Skeletal muscle tissue (tissue), 4 donors: ENCODE measurements around the gene BMPER. TPM values are rescaled to one million over a fixed set of nuclear protein-coding genes. Genes with fewer than 3 reads are reported as not detected.

Experiments
- H3K27ac ChIP-seq: one replicate; pipeline ENCODE4 v1.7.0; 2013; ENCODE audit warnings: mild to moderate bottlenecking, low read depth, low read length, inconsistent platforms
- H3K27me3 ChIP-seq, 3 donors: one replicate each; pipeline ENCODE4 v1.7.0; 2013; ENCODE audit warnings: low read length in 3 of 3; ENCODE audit not compliant: control insufficient read depth in 3 of 3, insufficient read depth in 3 of 3
- H3K36me3 ChIP-seq, 3 donors: one replicate each; pipeline ENCODE4 v1.7.0; 2013; ENCODE audit warnings: low read length in 3 of 3; ENCODE audit not compliant: control insufficient read depth in 3 of 3, insufficient read depth in 3 of 3
- H3K4me1 ChIP-seq, 3 donors: one replicate each; pipeline ENCODE4 v1.7.0; 2013; ENCODE audit warnings: low read length in 3 of 3, mild to moderate bottlenecking in 3 of 3; ENCODE audit not compliant: control insufficient read depth in 3 of 3, insufficient read depth in 3 of 3
- H3K4me3 ChIP-seq, 3 donors: one replicate each; pipeline ENCODE4 v1.7.0; 2013; ENCODE audit warnings: low read length in 3 of 3
- H3K9ac ChIP-seq, 3 donors: one replicate each; pipeline ENCODE4 v1.7.0; 2013; ENCODE audit warnings: low read length in 3 of 3, mild to moderate bottlenecking in 3 of 3, moderate library complexity in 2 of 3, low read depth in 1 of 3
- H3K9me3 ChIP-seq, 3 donors: one replicate each; pipeline ENCODE4 v1.7.0; 2013; ENCODE audit warnings: low read length in 3 of 3; ENCODE audit not compliant: control insufficient read depth in 3 of 3
- total RNA-seq: library from RNA; depleted of rRNA; stranded (reverse); fragments of >200 nt; gene quantifications from one replicate; pipeline ENCODE4 v1.2.3, GENCODE V29; 2014
- donor health status: Osteomylitis.

Gene BMPER
- total RNA-seq, 1 donor from 2014 or later = 9.4 TPM

DNA sequence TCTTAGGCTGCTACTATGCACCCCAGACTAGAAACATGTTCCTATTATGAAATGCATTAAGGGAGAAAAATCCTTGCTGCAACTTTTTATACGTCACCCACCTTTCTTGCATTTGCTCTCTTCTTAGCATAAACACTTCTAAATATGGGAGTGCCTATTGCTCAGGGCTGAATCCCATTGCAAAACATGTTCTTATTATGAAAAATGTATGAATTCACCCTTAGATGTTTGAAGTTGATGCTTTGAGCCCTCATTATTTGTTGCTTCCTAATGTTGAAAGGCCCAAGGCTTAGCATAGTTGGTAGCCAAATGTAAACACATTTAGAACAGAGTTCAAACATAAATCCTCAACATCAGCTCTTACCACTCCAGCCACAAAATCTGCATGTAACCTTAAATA, 52.8 kb downstream of the BMPER start:
- Histone ChIP-seq H3K36me3 (no peaks in the 10 kb centered on the region), H3K27ac (no peak overlapping the region), H3K9me3 (no peaks in the 10 kb centered on the region), H3K27me3 (no peaks in the 10 kb centered on the region), H3K4me3 (no peak overlapping the region), H3K4me1 (no peaks in the 10 kb centered on the region), H3K9ac (no peak overlapping the region)

DNA sequence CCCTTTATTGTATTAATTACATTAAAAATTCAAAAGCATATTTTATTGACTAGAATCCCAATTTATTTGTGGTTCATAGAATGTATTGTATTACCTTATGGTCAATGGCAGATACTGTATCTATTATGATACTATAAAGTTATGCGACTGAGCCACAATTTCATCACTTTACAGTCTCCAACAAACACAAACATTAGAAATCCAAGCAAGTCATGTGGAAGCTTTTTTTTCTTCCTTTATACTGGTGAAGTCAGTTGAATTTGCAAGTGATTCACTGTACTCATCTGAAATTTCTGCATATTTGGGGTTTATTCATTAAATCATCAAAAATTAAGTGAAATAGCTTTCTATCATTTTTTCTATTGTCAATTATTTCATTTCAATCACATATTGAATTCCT, 54.3 kb downstream of the BMPER start:
- Histone ChIP-seq H3K9ac (no peak overlapping the region), H3K27ac (no peak overlapping the region), H3K9me3 (no peaks in the 10 kb centered on the region), H3K36me3 (no peaks in the 10 kb centered on the region), H3K4me3 (no peak overlapping the region), H3K4me1 (peaks cover 0 to 3% (median 0%) of the 10 kb centered on the region in 3 donors), H3K27me3 (no peaks in the 10 kb centered on the region)

DNA sequence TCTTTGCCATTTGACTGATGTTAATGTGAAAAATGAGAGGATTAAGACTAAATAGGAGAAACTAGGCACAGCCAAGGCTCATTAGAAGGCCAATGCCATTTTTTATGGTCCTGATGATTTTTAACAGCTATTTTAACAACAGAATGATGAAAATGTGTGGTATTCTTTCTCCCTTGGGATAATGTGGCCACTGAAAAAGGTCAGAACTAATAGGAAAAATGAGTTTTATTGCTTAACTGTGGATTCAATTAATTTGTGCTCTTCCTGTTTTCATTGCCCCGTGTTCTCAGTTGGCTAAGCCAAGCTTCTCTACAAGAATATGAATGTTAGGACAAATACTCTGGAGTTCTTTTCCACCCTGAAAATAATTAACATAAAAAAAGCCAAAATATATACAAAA, 56.6 kb downstream of the BMPER start:
- no peaks in the 10 kb centered on the region for H3K36me3 ChIP-seq
- H3K9ac ChIP-seq = no peak overlapping the region
- peaks cover 0 to 3% (median 2%) of the 10 kb centered on the region in 3 donors for H3K4me1 ChIP-seq
- H3K27ac ChIP-seq = no peak overlapping the region
- H3K9me3 ChIP-seq = no peaks in the 10 kb centered on the region
- H3K4me3 ChIP-seq = no peak overlapping the region
- H3K27me3 ChIP-seq = no peaks in the 10 kb centered on the region

DNA sequence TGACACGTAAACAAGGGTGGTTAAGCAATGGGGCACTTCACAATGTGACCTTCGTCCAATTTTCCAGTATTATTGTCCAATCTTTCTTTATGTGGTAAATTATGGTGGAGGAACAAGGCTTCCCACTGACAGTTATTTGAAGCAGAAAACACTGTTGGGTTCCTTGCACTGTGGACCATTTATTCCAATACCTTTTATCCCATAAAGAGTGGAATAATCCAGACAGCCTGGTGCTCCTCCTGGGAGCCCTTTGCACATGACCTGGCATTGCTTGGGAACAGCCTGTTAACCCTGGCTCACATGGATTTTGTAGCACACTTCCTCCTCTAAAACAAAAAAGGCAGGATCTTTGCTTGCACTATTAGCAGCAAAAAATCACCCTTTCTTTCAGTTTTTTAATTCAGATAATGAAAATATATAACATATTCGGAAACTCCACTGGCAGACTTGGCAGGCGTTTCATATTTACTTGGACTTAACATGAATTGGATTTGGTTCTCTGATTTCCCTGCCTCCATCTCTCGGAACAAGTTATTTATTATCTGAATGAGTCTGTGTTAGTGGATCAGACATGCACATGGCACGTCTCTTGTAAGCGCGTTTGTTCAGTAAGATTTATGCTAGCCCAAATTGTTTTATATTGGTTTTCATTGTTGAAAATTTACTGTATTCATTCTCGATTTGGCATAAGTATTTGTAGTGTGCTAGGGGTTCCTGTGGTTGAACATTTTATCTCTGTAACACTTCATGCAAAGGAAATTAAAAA, 59.3 kb downstream of the BMPER start:
- no peaks in the 10 kb centered on the region for H3K27me3 ChIP-seq
- H3K27ac ChIP-seq = no peak overlapping the region
- H3K4me3 ChIP-seq = no peak overlapping the region
- H3K9ac ChIP-seq = no peak overlapping the region
- no peaks in the 10 kb centered on the region for H3K36me3 ChIP-seq
- H3K9me3 ChIP-seq = no peaks in the 10 kb centered on the region
- peaks cover 0 to 3% (median 2%) of the 10 kb centered on the region in 3 donors for H3K4me1 ChIP-seq

DNA sequence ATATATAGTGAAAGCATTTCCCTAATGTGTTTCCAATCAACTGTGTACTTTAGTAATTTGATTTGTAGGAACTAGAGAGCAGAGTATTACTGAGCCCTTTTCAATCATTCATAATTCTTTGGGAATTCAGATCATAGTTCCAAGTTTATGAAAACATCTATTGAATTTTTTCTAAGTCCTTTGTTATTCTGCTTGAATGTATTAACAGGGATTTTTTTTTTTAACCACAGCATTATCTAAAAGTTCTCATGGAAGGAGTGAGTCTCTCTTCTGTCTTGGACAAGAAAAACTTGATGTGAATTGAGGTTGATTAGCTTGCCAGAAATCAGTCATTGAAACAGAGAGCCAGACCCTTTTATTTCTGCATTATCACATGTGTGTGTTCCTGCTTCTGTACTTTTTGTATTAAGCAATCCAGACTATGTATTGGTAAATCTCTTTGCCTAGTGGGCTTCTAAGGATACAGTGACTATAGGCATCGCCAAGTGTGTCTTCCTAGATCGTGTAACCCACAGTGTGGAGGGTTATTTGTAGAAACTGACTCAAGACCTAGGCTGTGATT, 59.9 kb downstream of the BMPER start:
- H3K9ac ChIP-seq = no peak overlapping the region
- no peak overlapping the region for H3K27ac ChIP-seq
- no peaks in the 10 kb centered on the region for H3K36me3 ChIP-seq
- H3K4me1 ChIP-seq = peaks cover 0 to 3% (median 2%) of the 10 kb centered on the region in 3 donors
- H3K4me3 ChIP-seq = no peak overlapping the region
- H3K27me3 ChIP-seq = no peaks in the 10 kb centered on the region
- H3K9me3 ChIP-seq = no peaks in the 10 kb centered on the region

DNA sequence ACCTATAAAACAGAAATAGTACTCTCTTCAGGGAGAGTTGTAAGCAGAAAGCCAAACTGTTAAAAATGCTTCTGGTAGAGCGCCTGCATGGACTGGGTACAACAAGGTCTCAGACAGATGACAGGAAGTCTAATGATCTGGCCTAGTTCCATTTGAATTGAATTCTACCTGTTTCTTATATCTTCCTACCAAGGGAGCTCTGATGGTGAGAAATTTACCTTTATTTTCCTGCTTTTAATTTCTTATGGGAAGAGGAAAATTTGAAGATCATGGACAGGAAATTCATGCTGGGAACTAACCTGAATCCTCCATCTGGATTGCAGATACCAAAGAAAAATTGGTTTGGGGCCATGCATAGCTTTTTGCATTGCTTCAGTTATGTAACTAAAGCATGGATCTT, 63.3 kb downstream of the BMPER start:
- Histone ChIP-seq H3K9ac (no peak overlapping the region), H3K4me3 (no peak overlapping the region), H3K27ac (no peak overlapping the region), H3K27me3 (no peaks in the 10 kb centered on the region), H3K36me3 (peaks cover 0 to 3% (median 0%) of the 10 kb centered on the region in 3 donors), H3K4me1 (peaks cover 0 to 3% (median 2%) of the 10 kb centered on the region in 3 donors), H3K9me3 (no peaks in the 10 kb centered on the region)

DNA sequence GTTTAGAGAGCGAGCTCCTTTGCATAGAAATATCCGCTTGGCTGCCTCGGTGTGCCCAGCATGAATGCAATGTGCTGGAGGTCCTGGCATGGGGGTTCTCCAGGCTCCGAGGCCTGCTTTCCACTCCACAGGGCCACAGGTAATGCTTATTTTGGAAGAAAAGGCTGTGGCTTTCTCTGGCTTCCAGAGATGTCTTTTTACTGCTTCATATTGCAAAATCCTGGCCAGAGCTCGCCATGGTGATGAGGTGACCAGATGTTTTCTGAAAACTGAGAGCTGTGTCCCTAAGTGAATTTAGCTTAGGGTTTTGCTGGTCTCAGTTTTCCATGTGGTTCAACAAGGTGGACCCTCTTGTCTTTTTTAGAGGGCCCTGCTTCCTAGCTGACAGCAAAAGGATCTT, 65.2 kb downstream of the BMPER start:
- no peak overlapping the region for H3K27ac ChIP-seq
- H3K9me3 ChIP-seq = no peaks in the 10 kb centered on the region
- H3K4me1 ChIP-seq = peaks cover 0 to under 1% (median 0%) of the 10 kb centered on the region in 3 donors
- H3K27me3 ChIP-seq = no peaks in the 10 kb centered on the region
- no peak overlapping the region for H3K9ac ChIP-seq
- H3K36me3 ChIP-seq = peaks cover 0 to 3% (median 0%) of the 10 kb centered on the region in 3 donors
- H3K4me3 ChIP-seq = no peak overlapping the region

DNA sequence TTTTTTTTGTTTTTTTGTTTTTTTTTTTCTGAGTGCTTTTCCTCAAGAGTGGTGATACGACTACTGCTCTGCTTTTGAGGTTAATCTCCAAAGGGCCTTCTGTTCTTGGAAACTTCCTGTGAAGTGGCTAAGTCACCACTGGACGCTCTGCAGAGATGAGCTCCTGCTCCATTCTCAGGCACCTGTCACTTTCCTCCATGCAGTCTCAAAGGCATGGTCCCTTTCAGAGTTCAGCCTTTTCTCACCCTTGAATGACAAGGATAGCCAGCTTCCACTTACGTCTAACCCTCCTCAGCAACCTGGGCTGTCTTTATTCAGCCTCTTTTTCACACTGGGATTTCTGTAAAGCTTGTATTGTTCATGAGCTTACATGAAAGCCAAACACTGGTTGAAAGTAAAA, 65.8 kb downstream of the BMPER start:
- no peaks in the 10 kb centered on the region for H3K9me3 ChIP-seq
- no peak overlapping the region for H3K9ac ChIP-seq
- H3K4me3 ChIP-seq = no peak overlapping the region
- H3K4me1 ChIP-seq = no peaks in the 10 kb centered on the region
- H3K36me3 ChIP-seq = peaks cover 0 to 3% (median 0%) of the 10 kb centered on the region in 3 donors
- no peak overlapping the region for H3K27ac ChIP-seq
- no peaks in the 10 kb centered on the region for H3K27me3 ChIP-seq

DNA sequence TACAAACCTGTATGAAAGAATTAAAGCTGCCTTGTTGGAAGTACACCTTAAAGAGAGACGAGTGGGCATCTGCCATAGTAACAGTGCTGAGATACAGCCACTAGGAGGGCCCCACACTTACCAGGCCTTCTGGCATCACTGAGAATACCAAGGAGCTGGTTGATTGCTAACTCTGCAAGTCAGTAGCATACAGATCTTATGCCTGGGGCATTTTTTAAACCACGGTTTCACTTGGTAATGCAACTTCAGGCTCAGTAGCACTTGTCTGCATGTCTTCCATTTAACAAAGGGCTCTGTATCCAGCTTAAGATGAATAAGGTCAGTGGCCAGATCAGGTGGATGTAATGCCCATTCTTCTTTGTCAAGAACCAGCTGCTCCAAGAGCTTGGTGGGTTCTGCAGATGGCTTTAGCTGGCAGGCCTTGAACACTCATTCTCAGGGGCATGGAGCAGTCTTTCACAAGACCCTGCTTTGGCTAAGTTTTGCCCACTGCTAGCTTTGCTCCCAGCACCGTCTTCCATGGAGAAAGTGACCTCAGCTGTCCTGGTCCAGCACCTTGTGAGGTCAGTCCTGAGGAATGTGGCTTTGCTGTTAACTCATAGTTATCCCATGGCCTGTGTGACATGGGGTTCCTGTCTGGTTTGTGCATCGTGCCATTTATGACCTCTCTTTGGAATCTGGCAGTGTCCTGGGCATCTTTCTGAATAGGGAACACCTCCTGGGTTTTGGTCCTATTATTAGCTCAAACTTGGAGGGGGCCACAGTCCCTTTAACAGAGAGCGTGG, 68.1 kb downstream of the BMPER start:
- Histone ChIP-seq H3K4me3 (no peak overlapping the region), H3K9ac (no peak overlapping the region), H3K27me3 (no peaks in the 10 kb centered on the region)

DNA sequence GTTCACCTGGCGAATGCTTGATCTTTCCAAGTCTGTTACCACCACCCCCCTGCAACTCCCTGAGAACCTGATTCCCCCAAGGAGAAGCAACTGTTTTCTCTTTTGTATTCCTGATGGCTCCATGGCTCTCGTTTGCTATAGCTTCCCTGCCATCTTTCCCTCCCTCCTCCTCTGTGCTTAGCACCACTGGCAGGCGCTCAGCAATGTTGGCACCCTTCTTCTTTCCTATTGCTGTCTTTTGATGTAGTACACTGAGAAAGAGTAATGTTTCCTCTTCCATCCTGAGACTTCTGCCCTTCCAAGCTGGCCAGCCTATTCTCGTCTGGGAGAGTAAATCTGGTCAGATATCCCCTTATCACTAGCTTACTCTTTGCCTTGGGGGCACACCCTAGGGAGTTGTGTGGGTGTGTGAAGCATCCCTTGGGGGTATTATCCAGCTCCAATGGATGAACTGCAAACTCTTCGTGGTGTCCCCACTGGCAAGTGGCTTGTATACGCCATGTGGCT, 74.0 kb downstream of the BMPER start:
- Histone ChIP-seq H3K36me3 (peaks cover 0 to 2% (median 0%) of the 10 kb centered on the region in 3 donors), H3K4me1 (no peaks in the 10 kb centered on the region), H3K27me3 (no peaks in the 10 kb centered on the region), H3K9ac (no peak overlapping the region), H3K4me3 (no peak overlapping the region), H3K27ac (no peak overlapping the region), H3K9me3 (no peaks in the 10 kb centered on the region)

More for the DNA sequence above, 68.1 kb downstream of the BMPER start:
- no peaks in the 10 kb centered on the region for H3K9me3 ChIP-seq
- H3K4me1 ChIP-seq = no peaks in the 10 kb centered on the region
- H3K36me3 ChIP-seq = peaks cover 0 to 4% (median 0%) of the 10 kb centered on the region in 3 donors
- H3K27ac ChIP-seq = no peak overlapping the region
